ENCODE measurements around the gene TAF4. TPM values are rescaled to one million over a fixed set of nuclear protein-coding genes. Genes with fewer than 3 reads are reported as not detected.
A peak's percentile ranks its signal among the peaks of the same experiment; 100 is the strongest.

TAF4 gene
- total and polyA plus RNA-seq, 2 of the 13 experiments (the other 11 are each of a cell fraction or from before 2014, with no cell fraction given): 5.9 to 12.0 TPM

DNA sequence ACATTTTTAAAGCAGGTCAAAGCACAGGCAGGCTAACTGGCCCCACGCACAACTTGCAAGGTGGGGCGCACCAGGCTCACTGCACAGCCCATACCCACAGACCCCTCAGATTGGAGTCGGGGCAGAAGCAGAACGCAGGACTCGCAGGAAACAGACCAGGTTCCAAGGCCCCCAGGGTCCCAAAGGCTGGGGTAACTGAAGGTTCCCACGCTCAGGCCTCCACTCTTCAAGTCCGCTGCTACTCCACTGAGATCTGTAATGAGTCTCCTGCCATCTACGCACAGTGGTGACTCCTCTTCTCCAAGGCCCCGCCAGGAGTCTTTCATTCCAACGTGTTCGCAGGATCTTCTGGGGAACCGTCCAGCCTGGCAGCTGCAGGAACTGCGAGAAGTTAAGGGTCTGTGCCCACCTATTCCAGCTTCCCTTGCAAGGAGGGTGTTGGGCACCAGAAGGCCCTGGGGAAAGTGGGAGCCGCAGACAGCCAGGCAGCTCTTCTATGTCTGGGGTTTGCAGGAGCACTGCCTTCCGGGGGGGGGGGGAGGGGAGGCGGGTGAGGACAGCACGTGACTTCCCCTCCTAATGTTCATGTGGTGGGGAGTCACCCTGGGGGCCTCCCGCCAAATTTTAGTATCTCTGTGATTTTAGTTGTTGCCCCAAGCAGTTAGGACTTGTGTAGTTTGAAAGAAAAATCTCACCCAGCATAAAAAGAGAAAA is 2.0 kb upstream of the TAF4 start (continued):
- no peak for TF ChIP-seq RERE (CRISPR knock-in tag; IDR thresholded peaks at IDR 0.05; ENCODE audit: low read depth)

- ATAC-seq: peak; percentile 78
- CTCF ChIA-PET (ENCODE audit: low intra/inter-chr PET ratio, low total read pairs): interaction anchor here (1.4 kb wide), 1 partner anchor 70 kb away, joined by 3 read pairs; no protein-coding TSS in a partner anchor
- under 1% methylated on average over 15 of the region's 15 CpGs for WGBS (ENCODE audit: low lambda C conversion rate)
- BruUV-seq (replicated peaks): TSS peak; percentile 87
- intact Hi-C loops (cut with micrococcal nuclease; ENCODE audit: unreplicated experiment): loop anchor here (1.0 to 5.0 kb wide), 2 partner anchors 54 to 70 kb away; no protein-coding TSS in a partner anchor
- Histone ChIP-seq H3K9ac (ENCODE audit: insufficient read depth, low read depth, low read length) (peak overlapping the region; percentile 88), H3K27me3 (ENCODE audit: control insufficient read depth in 1 of 2, insufficient read depth in 2 of 2, low read length in 2 of 2) (no peaks in the 10 kb centered on the region), H3K4me3 (replicated peaks in 1 of 3; ENCODE audit: insufficient read depth in 1 of 3, low read depth in 2 of 3, low read length in 3 of 3) (peak overlapping the region; percentile 60 to 81 (median 65)), H3K9me3 (ENCODE audit: low read length) (no peaks in the 10 kb centered on the region), H3K79me2 (ENCODE audit: insufficient read depth, low read length) (peaks cover 26% of the 10 kb centered on the region), H3K4me1 (ENCODE audit: insufficient read depth, low read length) (peaks cover 53% of the 10 kb centered on the region), H2AFZ (ENCODE audit: low read length) (no peak overlapping the region), H3K36me3 (replicated peaks in 1 of 2; ENCODE audit: control insufficient read depth in 1 of 2, insufficient read depth in 2 of 2, low read length in 2 of 2) (peaks cover 0 to 6% of the 10 kb centered on the region in 2 experiments; a peak in 3 of 5 replicates), H3K4me2 (ENCODE audit: low read depth, low read length) (peak overlapping the region; percentile 92), H4K20me1 (ENCODE audit: insufficient read depth, low read length) (peaks cover 25% of the 10 kb centered on the region), H3K27ac (ENCODE audit: extremely low read length, insufficient read depth, low read length) (peak overlapping the region; percentile 84)
- in situ Hi-C loops (cut with HindIII; ENCODE audit: extremely low pct_ligation_motif_present, low pct_unique_long_range_greater_than_20kb): loop anchor here (5.0 kb wide), 1 partner anchor 55 kb away; the partner anchor contains the start of gene LSM14B
- POLR2A ChIA-PET: interaction anchor here (0.6 to 6.2 kb wide), 36 partner anchors 18 to 1672 kb away, joined by 3 to 260 read pairs (median 5); partner anchors contain the start of genes LAMA5, LSM14B, MTG2 and PSMA7
- peak; percentile 98 for FAIRE-seq
- peak; percentile 94 for DNase-seq (ENCODE audit: low spot score)
- TF ChIP-seq ZNF775 (CRISPR knock-in tag; IDR thresholded peaks at IDR 0.05; ENCODE audit: borderline replicate concordance): 0 out of 2 replicates have a peak, but pooled peaks have one; percentile 64
- no peak for TF ChIP-seq NCOA1 (CRISPR knock-in tag; IDR thresholded peaks at IDR 0.05)
- no peak for TF ChIP-seq FOXC1 (CRISPR knock-in tag; IDR thresholded peaks at IDR 0.05; ENCODE audit: borderline replicate concordance)
- TF ChIP-seq LRRFIP1 (CRISPR knock-in tag; conservative IDR thresholded peaks at IDR 0.05): no peak
Measured at GRCh38 chr20:62066983-62067433, 1.3 kb upstream of the TAF4 start.

Data from HepG2 (cell line).